Muscle of back (tissue), 13 donors: ENCODE results near the gene SF3B6. TPM values are rescaled to one million over a fixed set of nuclear protein-coding genes. Genes with fewer than 3 reads are reported as not detected.
A peak's percentile ranks its signal among the peaks of the same experiment; 100 is the strongest.
"Not testable (repeated sequence)": the region's sequence is repeated elsewhere in the genome, so short reads cannot be mapped to it uniquely, and the experiment has no call there.

ENCODE experiments used
- DNase-seq, 3 donors: peaks; one replicate each; pipeline versions ENCODE4 v3.0.0 to v3.0.0-alpha.2; 2013
- long read RNA-seq, 9 donors: transcript quantifications; one replicate each; lab custom pipeline, GENCODE V29; 2026
- polyA plus RNA-seq, 10 donors: library from polyadenylated mRNA; unstranded; fragments of 120-200 nt; gene quantifications; one replicate each; pipeline ENCODE4 v1.2.1, GENCODE V29; 2013; ENCODE audit not compliant: insufficient read length in 10 of 10

SF3B6 gene
- 100 to 1,000 TPM in 1 of 10 donors, 10 to 100 TPM in 9; 77.4 to 100 (median 89.4) TPM for polyA plus RNA-seq
- long read RNA-seq, donor 1, transcript SF3B6-201 (4 exons, 770 nt) = major isoform, 63 of 84 reads
- long read RNA-seq, donor 1, partial matches to known transcripts = 10 of 84 reads
- long read RNA-seq, donor 1, other reads (novel, unspliced or antisense) = 11 of 84 reads
- long read RNA-seq, donor 2, transcript SF3B6-201 (4 exons, 770 nt) = major isoform, 83 of 92 reads
- long read RNA-seq, donor 2, partial matches to known transcripts = 0 of 92 reads
- long read RNA-seq, donor 2, other reads (novel, unspliced or antisense) = 6 of 92 reads
- long read RNA-seq, donor 3 = 0 reads
- long read RNA-seq, donor 4, transcript SF3B6-201 (4 exons, 770 nt) = major isoform, 45 of 53 reads
- long read RNA-seq, donor 4, partial matches to known transcripts = 8 of 53 reads
- long read RNA-seq, donor 4, other reads (novel, unspliced or antisense) = 0 of 53 reads
- long read RNA-seq, donor 5, transcript SF3B6-201 (4 exons, 770 nt) = major isoform, 96 of 115 reads
- long read RNA-seq, donor 5, partial matches to known transcripts = 5 of 115 reads
- long read RNA-seq, donor 5, other reads (novel, unspliced or antisense) = 13 of 115 reads
- long read RNA-seq, donor 6, transcript SF3B6-201 (4 exons, 770 nt) = major isoform, 88 of 88 reads
- long read RNA-seq, donor 6, partial matches to known transcripts = 0 of 88 reads
- long read RNA-seq, donor 6, other reads (novel, unspliced or antisense) = 0 of 88 reads
- long read RNA-seq, donor 7, transcript SF3B6-201 (4 exons, 770 nt) = major isoform, 52 of 54 reads
- long read RNA-seq, donor 7, partial matches to known transcripts = 0 of 54 reads
- long read RNA-seq, donor 7, other reads (novel, unspliced or antisense) = 0 of 54 reads
- long read RNA-seq, donor 8, transcript SF3B6-201 (4 exons, 770 nt) = major isoform, 56 of 79 reads
- long read RNA-seq, donor 8, partial matches to known transcripts = 18 of 79 reads
- long read RNA-seq, donor 8, other reads (novel, unspliced or antisense) = 5 of 79 reads
- long read RNA-seq, donor 9, transcript SF3B6-201 (4 exons, 770 nt) = major isoform, 5 of 5 reads
- long read RNA-seq, donor 9, partial matches to known transcripts = 0 of 5 reads
- long read RNA-seq, donor 9, other reads (novel, unspliced or antisense) = 0 of 5 reads

GRCh38 chr2:24075915-24076848 lies at the start of gene SF3B6:
TSS of gene SF3B6 (minus strand) at chr2:24076326. CDS start at chr2:24076229, 97 bp downstream.
- peak; percentile 98 to 99 (median 98) for DNase-seq

GRCh38 chr2:24123922-24124580 lies 47.9 kb upstream of the SF3B6 start:
- DNase-seq = peak in 1 of 3 donors; percentile 40

- DNase-seq = peak; percentile 75 to 95 (median 83)
These were observed 47.2 kb upstream of the SF3B6 start, which contains the start of the genes FAM228B and PFN4 for GRCh38 chr2:24123195-24123921. TSS of gene FAM228B (plus strand) at chr2:24123469. CDS start at chr2:24124362, 893 bp downstream. TSS of gene PFN4 (minus strand) at chr2:24123334. CDS start at chr2:24122535, 799 bp downstream.

GRCh38 chr2:24122366-24123194 lies 46.5 kb upstream of the SF3B6 start:
- peak in 2 of 3 donors; percentile 16 to 61 for DNase-seq

- peak; percentile 20 to 74 (median 55) for DNase-seq
These were observed 45.3 kb upstream of the SF3B6 start for GRCh38 chr2:24121469-24121868.

GRCh38 chr2:24121066-24121465 lies 44.9 kb upstream of the SF3B6 start:
- peak; percentile 43 to 88 (median 74) for DNase-seq

- no peak for DNase-seq
These were observed 41.8 kb upstream of the SF3B6 start for GRCh38 chr2:24117902-24118301.

- DNase-seq = no peak
These were observed 38.9 kb upstream of the SF3B6 start for GRCh38 chr2:24115057-24115456.

- DNase-seq = peak in 2 of 3 donors; percentile 24 to 53
These were observed 35.3 kb upstream of the SF3B6 start for GRCh38 chr2:24111407-24111901.

- DNase-seq = no peak
These were observed 34.7 kb upstream of the SF3B6 start for GRCh38 chr2:24110660-24111303.

GRCh38 chr2:24109431-24109830 lies 33.3 kb upstream of the SF3B6 start:
- not testable (repeated sequence) for DNase-seq

- DNase-seq = no peak
These were observed 31.2 kb upstream of the SF3B6 start for GRCh38 chr2:24107336-24107735.

GRCh38 chr2:24106786-24107185 lies 30.7 kb upstream of the SF3B6 start:
- no peak for DNase-seq

- no peak for DNase-seq
These were observed 29.7 kb upstream of the SF3B6 start for GRCh38 chr2:24105816-24106215.

GRCh38 chr2:24104906-24105305 lies 28.8 kb upstream of the SF3B6 start:
- DNase-seq = no peak

- DNase-seq = no peak
These were observed 28.1 kb upstream of the SF3B6 start for GRCh38 chr2:24104110-24104650.

- no peak for DNase-seq
These were observed 26.6 kb upstream of the SF3B6 start for GRCh38 chr2:24102677-24103076.
